Dendritic cell treated with granulocyte-macrophage colony-stimulating factor and Interleukin-4, amounts not matched to agents 40 ng/mL and 50 ng/mL, for 4 days (primary cell): ENCODE data around the gene CCDC17.

Source experiments
- H3K27ac Mint-ChIP-seq: one replicate; pipeline ENCODE4 v1.8.0; 2022; ENCODE audit warnings: mild to moderate bottlenecking, mixed read lengths
- H3K27me3 Mint-ChIP-seq: one replicate; pipeline ENCODE4 v1.8.0; 2022; ENCODE audit warnings: mild to moderate bottlenecking, mixed read lengths
- H3K36me3 Mint-ChIP-seq: one replicate; pipeline ENCODE4 v1.8.0; 2022; ENCODE audit warnings: low read depth, mixed read lengths
- H3K4me1 Mint-ChIP-seq: one replicate; pipeline ENCODE4 v1.8.0; 2022; ENCODE audit warnings: low read depth, mixed read lengths
- H3K4me3 Mint-ChIP-seq: one replicate; pipeline ENCODE4 v1.8.0; 2022; ENCODE audit warnings: mild to moderate bottlenecking, moderate library complexity, mixed read lengths
- H3K9me3 Mint-ChIP-seq: one replicate; pipeline ENCODE4 v1.8.0; 2022; ENCODE audit warnings: mixed read lengths
- intact Hi-C: fragments of 100-400 bp; cut with micrococcal nuclease; formaldehyde crosslinking; loops from one replicate; pipeline ENCODE4 v1.15.0; 2022

Gene CCDC17

GRCh38 chr1:45643978-45644377 is 20.1 kb upstream of the CCDC17 start:
- intact Hi-C loops, result loop anchor here (10.0 kb wide), 1 partner anchor 49 kb away; no protein-coding TSS in a partner anchor
- H3K4me1 Mint-ChIP-seq, result peaks cover 22% of the 10 kb centered on the region

GRCh38 chr1:45643321-45643720 is 19.5 kb upstream of the CCDC17 start:
- no peaks in the 10 kb centered on the region for H3K9me3 Mint-ChIP-seq
- H3K4me1 Mint-ChIP-seq, result peaks cover 19% of the 10 kb centered on the region
- no peak overlapping the region for H3K4me3 Mint-ChIP-seq
- H3K27me3 Mint-ChIP-seq, result no peaks in the 10 kb centered on the region
- intact Hi-C loops, result loop anchor here (10.0 kb wide), 1 partner anchor 49 kb away; no protein-coding TSS in a partner anchor
- no peak overlapping the region for H3K27ac Mint-ChIP-seq
- H3K36me3 Mint-ChIP-seq, result peaks cover 53% of the 10 kb centered on the region

More at GRCh38 chr1:45643978-45644377, 20.1 kb upstream of the CCDC17 start:
- no peaks in the 10 kb centered on the region for H3K27me3 Mint-ChIP-seq
- H3K27ac Mint-ChIP-seq, result no peak overlapping the region
- no peak overlapping the region for H3K4me3 Mint-ChIP-seq
- no peaks in the 10 kb centered on the region for H3K9me3 Mint-ChIP-seq
- H3K36me3 Mint-ChIP-seq, result peaks cover 60% of the 10 kb centered on the region

- Mint-ChIP-seq H3K27ac (no peak overlapping the region), H3K36me3 (peaks cover 28% of the 10 kb centered on the region), H3K4me1 (peaks cover 2% of the 10 kb centered on the region), H3K4me3 (no peak overlapping the region), H3K27me3 (no peaks in the 10 kb centered on the region), H3K9me3 (no peaks in the 10 kb centered on the region)
- intact Hi-C loops, result loop anchor here (10.0 kb wide), 1 partner anchor 45 kb away; no protein-coding TSS in a partner anchor
Measured at GRCh38 chr1:45640293-45640692, 16.4 kb upstream of the CCDC17 start.

GRCh38 chr1:45635211-45635610 is 11.4 kb upstream of the CCDC17 start:
- Mint-ChIP-seq H3K27ac (no peak overlapping the region), H3K36me3 (no peaks in the 10 kb centered on the region), H3K4me1 (no peaks in the 10 kb centered on the region), H3K4me3 (no peak overlapping the region), H3K27me3 (no peaks in the 10 kb centered on the region), H3K9me3 (no peaks in the 10 kb centered on the region)
- intact Hi-C loops, result no loop called here

GRCh38 chr1:45630429-45630828 is 6.6 kb upstream of the CCDC17 start:
- H3K27ac Mint-ChIP-seq, result no peak overlapping the region
- no peaks in the 10 kb centered on the region for H3K4me1 Mint-ChIP-seq
- H3K9me3 Mint-ChIP-seq, result no peaks in the 10 kb centered on the region
- no peaks in the 10 kb centered on the region for H3K27me3 Mint-ChIP-seq
- no peak overlapping the region for H3K4me3 Mint-ChIP-seq
- H3K36me3 Mint-ChIP-seq, result no peaks in the 10 kb centered on the region
- intact Hi-C loops, result no loop called here

- H3K9me3 Mint-ChIP-seq, result no peaks in the 10 kb centered on the region
- no peak overlapping the region for H3K4me3 Mint-ChIP-seq
- H3K27me3 Mint-ChIP-seq, result no peaks in the 10 kb centered on the region
- H3K27ac Mint-ChIP-seq, result no peak overlapping the region
- H3K36me3 Mint-ChIP-seq, result no peaks in the 10 kb centered on the region
- intact Hi-C loops, result no loop called here
- no peaks in the 10 kb centered on the region for H3K4me1 Mint-ChIP-seq
Measured at GRCh38 chr1:45629035-45629434, 5.2 kb upstream of the CCDC17 start.

- H3K27ac Mint-ChIP-seq, result no peak overlapping the region
- H3K27me3 Mint-ChIP-seq, result no peaks in the 10 kb centered on the region
- no peak overlapping the region for H3K4me3 Mint-ChIP-seq
- H3K9me3 Mint-ChIP-seq, result no peaks in the 10 kb centered on the region
- H3K36me3 Mint-ChIP-seq, result peaks cover 38% of the 10 kb centered on the region
- intact Hi-C loops, result no loop called here
- peaks cover 24% of the 10 kb centered on the region for H3K4me1 Mint-ChIP-seq
Measured at GRCh38 chr1:45622524-45623394, 1.1 kb downstream of the CCDC17 start.

GRCh38 chr1:45621895-45622523 is 1.8 kb downstream of the CCDC17 start:
- intact Hi-C loops, result no loop called here
- Mint-ChIP-seq H3K9me3 (no peaks in the 10 kb centered on the region), H3K4me3 (no peak overlapping the region), H3K36me3 (peaks cover 44% of the 10 kb centered on the region), H3K27ac (peak overlapping the region; percentile 68), H3K27me3 (no peaks in the 10 kb centered on the region), H3K4me1 (peaks cover 24% of the 10 kb centered on the region)

GRCh38 chr1:45621501-45621836 is 2.4 kb downstream of the CCDC17 start:
- Mint-ChIP-seq H3K36me3 (peaks cover 50% of the 10 kb centered on the region), H3K27me3 (no peaks in the 10 kb centered on the region), H3K4me3 (no peak overlapping the region), H3K27ac (peak overlapping the region; percentile 68), H3K4me1 (peaks cover 24% of the 10 kb centered on the region), H3K9me3 (no peaks in the 10 kb centered on the region)
- intact Hi-C loops, result no loop called here

- H3K9me3 Mint-ChIP-seq, result no peaks in the 10 kb centered on the region
- peak overlapping the region; percentile 68 for H3K27ac Mint-ChIP-seq
- H3K4me3 Mint-ChIP-seq, result no peak overlapping the region
- peaks cover 24% of the 10 kb centered on the region for H3K4me1 Mint-ChIP-seq
- peaks cover 56% of the 10 kb centered on the region for H3K36me3 Mint-ChIP-seq
- no peaks in the 10 kb centered on the region for H3K27me3 Mint-ChIP-seq
- intact Hi-C loops, result no loop called here
Measured at GRCh38 chr1:45620588-45621500, 3.0 kb downstream of the CCDC17 start.

GRCh38 chr1:45619149-45619921 is 4.5 kb downstream of the CCDC17 start:
- Mint-ChIP-seq H3K4me3 (no peak overlapping the region), H3K9me3 (no peaks in the 10 kb centered on the region), H3K36me3 (peaks cover 71% of the 10 kb centered on the region), H3K27me3 (no peaks in the 10 kb centered on the region), H3K27ac (peak overlapping the region; percentile 68), H3K4me1 (peaks cover 24% of the 10 kb centered on the region)
- intact Hi-C loops, result no loop called here

GRCh38 chr1:45617618-45618017 is 6.2 kb downstream of the CCDC17 start:
- intact Hi-C loops, result no loop called here
- H3K4me1 Mint-ChIP-seq, result peaks cover 16% of the 10 kb centered on the region
- H3K4me3 Mint-ChIP-seq, result no peak overlapping the region
- H3K27me3 Mint-ChIP-seq, result no peaks in the 10 kb centered on the region
- peaks cover 85% of the 10 kb centered on the region for H3K36me3 Mint-ChIP-seq
- no peak overlapping the region for H3K27ac Mint-ChIP-seq
- H3K9me3 Mint-ChIP-seq, result no peaks in the 10 kb centered on the region

GRCh38 chr1:45615885-45616284 is 8.0 kb downstream of the CCDC17 start:
- no peak overlapping the region for H3K27ac Mint-ChIP-seq
- intact Hi-C loops, result no loop called here
- H3K9me3 Mint-ChIP-seq, result no peaks in the 10 kb centered on the region
- H3K4me1 Mint-ChIP-seq, result no peaks in the 10 kb centered on the region
- peaks cover 89% of the 10 kb centered on the region for H3K36me3 Mint-ChIP-seq
- no peaks in the 10 kb centered on the region for H3K27me3 Mint-ChIP-seq
- H3K4me3 Mint-ChIP-seq, result no peak overlapping the region
